Lung (tissue), 12 donors: Measurements from ENCODE around the gene STRADB. TPM values are rescaled to one million over a fixed set of nuclear protein-coding genes. Genes with fewer than 3 reads are reported as not detected.
A peak's percentile ranks its signal among the peaks of the same experiment; 100 is the strongest.

ENCODE experiments used
- ATAC-seq: fragments of 200-7000 bp; cut with Tn5 transposase; one replicate; pipeline ENCODE4 v1.9.1; 2020; ENCODE audit warnings: moderate number of reproducible peaks; ENCODE audit not compliant: insufficient read depth, low FRiP score
- DNase-seq, 3 donors: peaks; one replicate each; pipeline ENCODE4 v3.0.0-alpha.2; 2013 to 2017
- H3K27ac ChIP-seq, 2 donors: one replicate each; pipeline ENCODE4 v1.5.1; 2013; ENCODE audit warnings: mild to moderate bottlenecking in 2 of 2, moderate library complexity in 2 of 2, control low read depth in 1 of 2, inconsistent platforms in 1 of 2, low read depth in 1 of 2, low read length in 1 of 2
- H3K27me3 ChIP-seq, 3 donors: one replicate each; pipeline ENCODE4 v1.5.1; 2013; ENCODE audit warnings: low read length in 2 of 3; ENCODE audit not compliant: control insufficient read depth in 3 of 3, insufficient read depth in 3 of 3
- H3K36me3 ChIP-seq, 4 donors: one replicate each; pipeline ENCODE4 v1.5.1; 2013; ENCODE audit warnings: low read length in 4 of 4, mild to moderate bottlenecking in 1 of 4, moderate library complexity in 1 of 4; ENCODE audit not compliant: control insufficient read depth in 4 of 4, insufficient read depth in 4 of 4
- H3K4me1 ChIP-seq, 5 donors: one replicate each; pipeline ENCODE4 v1.5.1; 2013; ENCODE audit warnings: low read length in 5 of 5, mild to moderate bottlenecking in 2 of 5, moderate library complexity in 1 of 5; ENCODE audit not compliant: control insufficient read depth in 5 of 5, insufficient read depth in 5 of 5
- H3K4me3 ChIP-seq: one replicate; pipeline ENCODE4 v1.5.1; 2013; ENCODE audit warnings: mild to moderate bottlenecking, control low read depth, moderate library complexity
- H3K9ac ChIP-seq, 2 donors: one replicate each; pipeline ENCODE4 v1.5.1; 2013; ENCODE audit warnings: low read length in 2 of 2, control low read depth in 1 of 2; ENCODE audit not compliant: insufficient read depth in 1 of 2
- H3K9me3 ChIP-seq, 4 donors: one replicate each; pipeline ENCODE4 v1.5.1; 2013; ENCODE audit warnings: low read length in 3 of 4, mild to moderate bottlenecking in 1 of 4, moderate library complexity in 1 of 4; ENCODE audit not compliant: control insufficient read depth in 4 of 4, insufficient read depth in 3 of 4
- CTCF ChIP-seq: IDR thresholded peaks from 2 replicates; pipeline ENCODE4 v1.5.1; 2012; ENCODE audit warnings: mild to moderate bottlenecking; ENCODE audit errors: control extremely low read depth, extremely low read depth
- WGBS, 2 donors: extraction: QIAGEN DNeasy Blood & Tissue Kit; methylation state at CpG; one replicate each; pipeline ENCODE4 v1.1.7; 2013; 5-methylcytosine and 5-hydroxymethylcytosine counted together
- polyA plus RNA-seq, 2 donors: library from polyadenylated mRNA; stranded (reverse); fragments of 200-250 nt; gene quantifications; one replicate each; pipeline ENCODE4 v1.2.1, GENCODE V29; 2013
- total RNA-seq, 2 donors: library from RNA; depleted of rRNA in 1 of 2; stranded (reverse); fragments of >200 nt in 1 of 2; gene quantifications; one replicate each; pipeline ENCODE4 v1.2.1, GENCODE V29; 2014 to 2021
- donor health status: control.
- donor health status: control.
- donor health status: Bipolar disorder and iron deficiency.
- donor health status: healthy.
- donor health status: DM: yes; HTN: yes; CAD: no.

Gene STRADB
- total and polyA plus RNA-seq, 4 donors: 10.3 to 58.6 (median 16.8) TPM

DNA sequence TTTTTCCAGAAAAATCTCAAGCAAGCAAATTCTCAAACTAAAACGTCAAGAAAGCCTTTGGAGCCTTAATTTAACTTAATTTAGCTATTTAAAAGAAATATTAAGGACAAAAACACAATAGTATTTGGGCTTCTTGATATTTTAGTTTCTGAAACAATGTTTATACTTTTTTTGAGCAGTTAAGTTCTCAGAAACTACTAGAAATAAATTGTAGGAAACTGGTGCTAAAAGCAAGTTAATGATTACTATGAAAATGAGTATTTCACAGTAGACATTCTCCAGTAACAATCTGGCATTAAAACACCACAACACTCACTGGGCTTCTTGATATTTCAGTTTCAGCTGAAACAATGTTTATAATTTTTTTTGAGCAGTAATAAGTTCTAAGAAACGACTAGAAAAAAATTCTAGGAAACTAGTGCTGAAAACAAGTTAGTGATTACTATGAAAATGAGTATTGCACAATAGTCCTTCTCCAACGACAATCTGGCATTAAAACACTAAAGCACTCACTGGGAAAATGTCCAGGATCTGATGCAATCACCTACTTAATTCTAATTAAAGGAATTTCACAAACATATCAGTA, 45.4 kb upstream of the STRADB start:
- no peak overlapping the region for H3K9ac ChIP-seq
- H3K9me3 ChIP-seq: no peaks in the 10 kb centered on the region
- peaks cover 1 to 72% (median 21%) of the 10 kb centered on the region in 5 donors for H3K4me1 ChIP-seq
- H3K27ac ChIP-seq: peak overlapping the region in 1 of 2 donors; percentile 53
- no peak for ATAC-seq
- H3K36me3 ChIP-seq: peaks cover 0 to 7% (median 2%) of the 10 kb centered on the region in 4 donors
- no peaks in the 10 kb centered on the region for H3K27me3 ChIP-seq
- H3K4me3 ChIP-seq: no peak overlapping the region
- peak; percentile 48 to 98 (median 96) for DNase-seq
- 22 to 24% methylated on average over 3 of the region's 3 CpGs for WGBS, 2 donors
- no peak for TF ChIP-seq CTCF

GRCh38 chr2:201407265-201407664, 44.3 kb upstream of the STRADB start:
- WGBS, 2 donors: 89 to 93% methylated on average over 2 of the region's 2 CpGs
- Histone ChIP-seq H3K27ac (no peak overlapping the region), H3K9me3 (no peaks in the 10 kb centered on the region), H3K4me1 (peaks cover 1 to 61% (median 28%) of the 10 kb centered on the region in 5 donors), H3K4me3 (no peak overlapping the region), H3K27me3 (no peaks in the 10 kb centered on the region), H3K9ac (peak overlapping the region in 1 of 2 donors; percentile 79), H3K36me3 (peaks cover 0 to 8% (median 3%) of the 10 kb centered on the region in 4 donors)
- ATAC-seq: no peak
- TF ChIP-seq CTCF: no peak
- no peak for DNase-seq

DNA sequence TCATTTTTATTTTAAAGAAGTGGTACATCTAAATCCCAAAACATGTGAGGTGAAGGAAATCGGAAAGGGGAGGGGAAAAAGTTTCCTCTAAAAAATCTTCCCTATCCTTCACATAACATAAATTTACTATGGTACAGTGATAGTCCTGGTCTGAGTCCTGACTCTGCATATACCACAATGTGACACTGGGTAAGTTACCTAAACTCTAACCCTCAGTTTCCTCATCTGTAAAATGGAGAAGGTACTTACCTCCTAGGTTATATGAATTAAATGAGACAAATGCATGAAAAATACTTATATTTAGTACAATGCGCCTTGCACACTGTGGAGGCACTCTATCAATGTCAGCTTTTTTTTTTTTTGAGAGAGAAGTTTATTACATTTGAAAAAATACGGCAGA, 42.6 kb upstream of the STRADB start:
- peaks cover 0 to 8% (median 3%) of the 10 kb centered on the region in 4 donors for H3K36me3 ChIP-seq
- DNase-seq (no peak), ATAC-seq (no peak)
- H3K27me3 ChIP-seq: no peaks in the 10 kb centered on the region
- 85 to 91% methylated on average over 3 of the region's 3 CpGs for WGBS, 2 donors
- H3K9me3 ChIP-seq: no peaks in the 10 kb centered on the region
- H3K4me3 ChIP-seq: no peak overlapping the region
- H3K27ac ChIP-seq: no peak overlapping the region
- H3K4me1 ChIP-seq: peaks cover 3 to 48% (median 28%) of the 10 kb centered on the region in 5 donors
- TF ChIP-seq CTCF: no peak
- H3K9ac ChIP-seq: no peak overlapping the region

GRCh38 chr2:201411421-201411820, 40.1 kb upstream of the STRADB start:
- H3K9me3 ChIP-seq: no peaks in the 10 kb centered on the region
- DNase-seq: no peak
- TF ChIP-seq CTCF: no peak
- no peaks in the 10 kb centered on the region for H3K27me3 ChIP-seq
- peaks cover 0 to 8% (median 3%) of the 10 kb centered on the region in 4 donors for H3K36me3 ChIP-seq
- no peak overlapping the region for H3K27ac ChIP-seq
- H3K4me1 ChIP-seq: peaks cover 0 to 33% (median 26%) of the 10 kb centered on the region in 5 donors
- no peak overlapping the region for H3K4me3 ChIP-seq
- no peak for ATAC-seq
- H3K9ac ChIP-seq: no peak overlapping the region
